ENCODE measurements around the gene ERBB4. TPM values are rescaled to one million over a fixed set of nuclear protein-coding genes. Genes with fewer than 3 reads are reported as not detected.

Gene ERBB4
- total RNA-seq, 4 donors from 2014 or later, result 0.59 to 1.5 (median 0.83) TPM

DNA sequence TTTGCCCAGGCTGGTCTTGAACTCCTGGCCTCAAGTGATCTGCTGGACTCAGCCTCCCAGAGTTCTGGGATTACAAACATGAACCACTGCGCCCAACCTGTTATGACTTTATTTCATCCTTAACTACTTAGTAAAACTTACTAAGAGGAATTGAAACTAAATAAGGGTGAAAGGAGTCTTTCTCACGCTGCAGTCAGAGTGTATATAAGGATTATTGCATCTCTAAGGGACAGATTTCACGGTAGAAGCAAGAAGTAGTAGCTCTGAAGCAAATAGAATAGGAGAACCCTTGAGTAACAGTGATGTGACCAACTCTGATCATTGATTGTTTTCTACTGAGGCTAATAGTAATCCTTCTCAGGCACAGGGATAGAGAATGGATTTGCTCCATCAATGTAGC is 1022.1 kb downstream of the ERBB4 start:
- 84% methylated on average over 3 of the region's 3 CpGs for WGBS, 2 donors
- H3K4me3 ChIP-seq (ENCODE audit: low read depth, poor library complexity, severe bottlenecking), result no peak overlapping the region
- intact Hi-C loops (cut with DNase I; ENCODE audit: low total_unique reads), result no loop called here
- DNase-seq (ENCODE audit: low spot score in 2 of 2), result no peak
- TF ChIP-seq, protein P1, sequence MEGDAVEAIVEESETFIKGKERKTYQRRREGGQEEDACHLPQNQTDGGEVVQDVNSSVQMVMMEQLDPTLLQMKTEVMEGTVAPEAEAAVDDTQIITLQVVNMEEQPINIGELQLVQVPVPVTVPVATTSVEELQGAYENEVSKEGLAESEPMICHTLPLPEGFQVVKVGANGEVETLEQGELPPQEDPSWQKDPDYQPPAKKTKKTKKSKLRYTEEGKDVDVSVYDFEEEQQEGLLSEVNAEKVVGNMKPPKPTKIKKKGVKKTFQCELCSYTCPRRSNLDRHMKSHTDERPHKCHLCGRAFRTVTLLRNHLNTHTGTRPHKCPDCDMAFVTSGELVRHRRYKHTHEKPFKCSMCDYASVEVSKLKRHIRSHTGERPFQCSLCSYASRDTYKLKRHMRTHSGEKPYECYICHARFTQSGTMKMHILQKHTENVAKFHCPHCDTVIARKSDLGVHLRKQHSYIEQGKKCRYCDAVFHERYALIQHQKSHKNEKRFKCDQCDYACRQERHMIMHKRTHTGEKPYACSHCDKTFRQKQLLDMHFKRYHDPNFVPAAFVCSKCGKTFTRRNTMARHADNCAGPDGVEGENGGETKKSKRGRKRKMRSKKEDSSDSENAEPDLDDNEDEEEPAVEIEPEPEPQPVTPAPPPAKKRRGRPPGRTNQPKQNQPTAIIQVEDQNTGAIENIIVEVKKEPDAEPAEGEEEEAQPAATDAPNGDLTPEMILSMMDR (IDR thresholded peaks at IDR 0.05), result no peak
- TF ChIP-seq POLR2A (IDR thresholded peaks at IDR 0.05), result no peak

DNA sequence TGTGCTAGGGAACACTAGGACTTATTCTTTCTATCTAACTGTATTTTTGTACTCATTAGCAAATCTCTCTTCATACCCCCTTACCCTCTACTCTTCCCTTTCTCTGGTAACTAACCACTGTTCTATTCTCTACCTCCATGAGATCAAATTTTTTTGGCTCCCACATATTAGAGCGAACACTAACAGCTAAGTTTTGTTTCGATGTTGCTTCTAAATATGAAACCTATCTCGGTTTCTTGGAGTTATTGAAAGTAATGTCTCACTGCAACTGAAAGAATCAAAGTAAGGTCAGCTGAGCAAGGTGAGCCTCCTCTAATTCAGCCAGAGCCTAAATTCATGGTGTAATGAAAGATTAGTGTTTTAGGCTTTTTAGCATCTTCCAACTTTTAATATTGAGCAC is 1024.6 kb downstream of the ERBB4 start:
- no peak overlapping the region for H3K4me3 ChIP-seq (ENCODE audit: low read depth, poor library complexity, severe bottlenecking)
- no peak for DNase-seq (ENCODE audit: low spot score in 2 of 2)
- TF ChIP-seq, protein P1 (IDR thresholded peaks at IDR 0.05), result no peak
- no peak for TF ChIP-seq POLR2A (IDR thresholded peaks at IDR 0.05)
- intact Hi-C loops (cut with DNase I; ENCODE audit: low total_unique reads), result no loop called here
- WGBS, 2 donors, result 91 to 95% methylated on average over 3 of the region's 3 CpGs

DNA sequence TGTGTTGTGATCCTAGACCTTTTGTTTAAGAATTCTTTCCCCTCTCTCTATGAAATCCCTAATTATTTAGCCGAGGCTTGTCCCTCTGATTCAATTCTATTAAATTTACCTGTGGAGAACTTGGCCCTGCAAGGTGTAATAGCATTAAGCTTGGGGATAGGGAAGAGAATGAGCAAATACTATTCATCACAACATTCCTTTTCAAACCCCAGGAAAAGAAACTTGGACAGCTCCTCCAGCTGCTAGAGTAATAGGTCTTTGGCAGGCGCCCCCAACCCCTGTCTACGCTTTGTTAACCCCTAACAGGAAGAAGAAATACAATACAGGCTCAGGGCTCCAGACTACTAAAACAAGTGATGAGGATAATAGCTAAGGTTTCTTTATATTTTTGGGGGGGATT is 1025.2 kb downstream of the ERBB4 start:
- intact Hi-C loops (cut with DNase I; ENCODE audit: low total_unique reads), result no loop called here
- DNase-seq (ENCODE audit: low spot score in 2 of 2), result no peak
- 63 to 65% methylated on average over 3 of the region's 3 CpGs for WGBS, 2 donors
- TF ChIP-seq POLR2A (IDR thresholded peaks at IDR 0.05), result no peak
- TF ChIP-seq, protein P1 (IDR thresholded peaks at IDR 0.05), result no peak
- H3K4me3 ChIP-seq (ENCODE audit: low read depth, poor library complexity, severe bottlenecking), result no peak overlapping the region

DNA sequence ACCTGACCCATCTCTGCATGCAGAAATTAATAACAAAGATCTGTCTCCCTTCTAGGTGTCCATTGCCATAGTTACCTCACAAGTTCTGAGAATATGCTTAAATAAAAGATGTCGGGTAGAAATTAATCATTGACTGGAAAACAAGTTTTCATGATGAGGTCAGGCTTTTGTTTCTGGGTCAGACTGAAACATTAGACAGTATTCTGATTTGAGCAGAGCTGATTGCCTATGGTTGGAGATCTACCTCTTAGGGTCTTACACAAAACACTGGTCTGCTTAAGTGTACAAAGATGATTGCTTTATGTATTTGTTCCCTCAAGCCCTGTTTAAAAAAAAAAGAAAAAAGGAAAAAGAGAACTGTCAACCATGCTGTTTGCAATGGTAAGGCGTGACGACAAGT is 1025.8 kb downstream of the ERBB4 start:
- 68 to 74% methylated on average over 3 of the region's 3 CpGs for WGBS, 2 donors
- intact Hi-C loops (cut with DNase I; ENCODE audit: low total_unique reads), result no loop called here
- DNase-seq (ENCODE audit: low spot score in 2 of 2), result no peak
- H3K4me3 ChIP-seq (ENCODE audit: low read depth, poor library complexity, severe bottlenecking), result no peak overlapping the region
- TF ChIP-seq, protein P1 (IDR thresholded peaks at IDR 0.05), result no peak
- TF ChIP-seq POLR2A (IDR thresholded peaks at IDR 0.05), result no peak

DNA sequence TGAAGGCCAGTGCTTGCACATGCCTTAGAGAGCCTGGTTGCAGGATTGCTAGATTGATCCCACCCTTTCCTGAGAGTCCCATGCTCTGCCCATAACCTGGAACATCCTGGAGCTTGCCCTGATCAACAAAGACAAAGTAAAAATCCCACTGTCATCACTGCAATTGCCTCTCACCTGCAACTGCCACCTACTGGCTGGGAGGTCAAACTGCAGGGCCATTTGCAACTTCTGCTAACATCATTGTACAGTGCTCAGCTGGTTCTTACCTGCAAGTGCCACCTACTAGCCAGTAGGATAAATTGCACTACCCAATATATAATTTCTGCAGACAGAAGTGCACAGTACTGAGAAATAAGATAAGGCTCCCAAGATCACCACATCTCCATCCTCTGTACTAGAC is 1034.7 kb downstream of the ERBB4 start:
- H3K4me3 ChIP-seq (ENCODE audit: low read depth, poor library complexity, severe bottlenecking), result no peak overlapping the region
- TF ChIP-seq, protein P1 (IDR thresholded peaks at IDR 0.05), result no peak
- TF ChIP-seq POLR2A (IDR thresholded peaks at IDR 0.05), result no peak
- intact Hi-C loops (cut with DNase I; ENCODE audit: low total_unique reads), result no loop called here
- no peak for DNase-seq (ENCODE audit: low spot score in 2 of 2)

DNA sequence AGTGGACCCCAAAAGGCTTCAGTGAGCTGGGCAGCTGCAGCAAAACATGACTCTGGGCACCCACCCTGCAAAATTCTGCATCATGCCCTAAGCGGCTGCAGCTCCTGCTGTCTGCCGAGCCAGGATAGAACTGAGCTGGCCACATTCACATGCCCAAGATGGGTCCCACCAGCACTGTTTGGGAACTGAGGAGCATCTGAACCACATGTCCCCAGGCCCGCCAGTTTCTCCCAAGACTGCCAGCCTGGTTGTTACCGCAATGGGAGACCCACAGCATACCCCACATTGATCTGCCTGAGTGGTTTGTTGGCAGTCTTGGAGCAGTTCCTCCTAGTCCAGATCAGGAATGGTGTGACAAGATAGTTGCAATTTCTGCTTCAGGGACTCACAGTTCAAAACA is 1035.4 kb downstream of the ERBB4 start:
- no peak overlapping the region for H3K4me3 ChIP-seq (ENCODE audit: low read depth, poor library complexity, severe bottlenecking)
- no peak for TF ChIP-seq POLR2A (IDR thresholded peaks at IDR 0.05)
- TF ChIP-seq, protein P1 (IDR thresholded peaks at IDR 0.05), result no peak
- intact Hi-C loops (cut with DNase I; ENCODE audit: low total_unique reads), result no loop called here
- DNase-seq (ENCODE audit: low spot score in 2 of 2), result no peak
- WGBS, 2 donors, result 94 to 96% methylated on average over 4 of the region's 4 CpGs

Data from lower leg skin (tissue), 4 donors.